Osteocyte (in vitro differentiated cells): ENCODE measurements around the gene MSH2. TPM values are rescaled to one million over a fixed set of nuclear protein-coding genes. Genes with fewer than 3 reads are reported as not detected.
"Not testable (repeated sequence)": the region's sequence is repeated elsewhere in the genome, so short reads cannot be mapped to it uniquely, and the experiment has no call there.

Experiments used
- DNase-seq: peaks from one replicate; pipeline ENCODE4 v3.0.0; 2021; ENCODE audit warnings: mixed read lengths; ENCODE audit not compliant: unreplicated experiment; ENCODE audit errors: extremely low spot score
- H3K27ac Mint-ChIP-seq: one replicate; pipeline ENCODE4 v1.8.0; 2021; ENCODE audit warnings: mild to moderate bottlenecking, mixed read lengths; ENCODE audit not compliant: unreplicated experiment
- H3K27me3 Mint-ChIP-seq: one replicate; pipeline ENCODE4 v1.8.0; 2021; ENCODE audit warnings: mixed read lengths; ENCODE audit not compliant: unreplicated experiment
- H3K36me3 Mint-ChIP-seq: one replicate; pipeline ENCODE4 v1.8.0; 2021; ENCODE audit warnings: mixed read lengths; ENCODE audit not compliant: unreplicated experiment
- H3K4me1 Mint-ChIP-seq: one replicate; pipeline ENCODE4 v1.8.0; 2021; ENCODE audit warnings: mixed read lengths; ENCODE audit not compliant: unreplicated experiment
- H3K4me3 Mint-ChIP-seq: one replicate; pipeline ENCODE4 v1.8.0; 2021; ENCODE audit warnings: mild to moderate bottlenecking, moderate library complexity, mixed read lengths; ENCODE audit not compliant: unreplicated experiment
- H3K9me3 Mint-ChIP-seq: one replicate; pipeline ENCODE4 v1.8.0; 2021; ENCODE audit warnings: mixed read lengths; ENCODE audit not compliant: unreplicated experiment
- total RNA-seq: library from RNA; stranded (reverse); gene quantifications from 2 replicates; pipeline ENCODE4 v1.2.1, GENCODE V29; 2021
- TF ChIP-seq, protein P1 (sequence below): fragments of 200-600 bp; sonication (generic); IDR thresholded peaks from 2 replicates; pipeline ENCODE4 v1.5.0; 2021; ENCODE audit warnings: antibody characterized with exemption, mild to moderate bottlenecking, moderate library complexity

The MSH2 gene
- total RNA-seq, 1 donor from 2014 or later = 27.0 TPM

DNA sequence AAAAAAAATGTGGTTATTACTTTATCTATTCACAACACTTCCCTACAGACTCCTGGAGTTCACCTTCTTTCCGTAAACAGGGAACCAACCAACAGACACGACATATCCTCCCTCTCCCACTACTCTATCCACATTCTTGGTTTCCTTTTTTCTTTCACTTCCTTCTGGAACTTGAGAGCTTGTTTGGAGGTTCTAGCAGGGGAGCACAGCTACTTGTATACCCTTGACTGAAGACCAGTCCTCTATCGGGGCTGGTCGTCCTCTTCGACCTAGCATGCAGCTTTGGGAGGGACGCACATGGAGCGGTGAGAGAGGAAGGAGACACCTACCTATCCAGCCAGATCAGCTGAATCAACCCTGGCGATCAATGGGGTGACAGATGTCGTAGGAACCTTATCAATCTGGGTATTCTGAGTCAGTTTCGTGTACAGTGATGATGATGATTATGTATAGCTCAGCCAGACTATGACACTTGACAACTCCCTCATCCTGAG lies 43.5 kb upstream of the MSH2 start:
- TF ChIP-seq, protein P1, sequence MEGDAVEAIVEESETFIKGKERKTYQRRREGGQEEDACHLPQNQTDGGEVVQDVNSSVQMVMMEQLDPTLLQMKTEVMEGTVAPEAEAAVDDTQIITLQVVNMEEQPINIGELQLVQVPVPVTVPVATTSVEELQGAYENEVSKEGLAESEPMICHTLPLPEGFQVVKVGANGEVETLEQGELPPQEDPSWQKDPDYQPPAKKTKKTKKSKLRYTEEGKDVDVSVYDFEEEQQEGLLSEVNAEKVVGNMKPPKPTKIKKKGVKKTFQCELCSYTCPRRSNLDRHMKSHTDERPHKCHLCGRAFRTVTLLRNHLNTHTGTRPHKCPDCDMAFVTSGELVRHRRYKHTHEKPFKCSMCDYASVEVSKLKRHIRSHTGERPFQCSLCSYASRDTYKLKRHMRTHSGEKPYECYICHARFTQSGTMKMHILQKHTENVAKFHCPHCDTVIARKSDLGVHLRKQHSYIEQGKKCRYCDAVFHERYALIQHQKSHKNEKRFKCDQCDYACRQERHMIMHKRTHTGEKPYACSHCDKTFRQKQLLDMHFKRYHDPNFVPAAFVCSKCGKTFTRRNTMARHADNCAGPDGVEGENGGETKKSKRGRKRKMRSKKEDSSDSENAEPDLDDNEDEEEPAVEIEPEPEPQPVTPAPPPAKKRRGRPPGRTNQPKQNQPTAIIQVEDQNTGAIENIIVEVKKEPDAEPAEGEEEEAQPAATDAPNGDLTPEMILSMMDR = no peak
- no peak overlapping the region for H3K27ac Mint-ChIP-seq
- no peaks in the 10 kb centered on the region for H3K27me3 Mint-ChIP-seq
- H3K9me3 Mint-ChIP-seq = no peaks in the 10 kb centered on the region
- H3K36me3 Mint-ChIP-seq = no peaks in the 10 kb centered on the region
- no peak overlapping the region for H3K4me3 Mint-ChIP-seq
- DNase-seq = no peak
- H3K4me1 Mint-ChIP-seq = peaks cover 19% of the 10 kb centered on the region

DNA sequence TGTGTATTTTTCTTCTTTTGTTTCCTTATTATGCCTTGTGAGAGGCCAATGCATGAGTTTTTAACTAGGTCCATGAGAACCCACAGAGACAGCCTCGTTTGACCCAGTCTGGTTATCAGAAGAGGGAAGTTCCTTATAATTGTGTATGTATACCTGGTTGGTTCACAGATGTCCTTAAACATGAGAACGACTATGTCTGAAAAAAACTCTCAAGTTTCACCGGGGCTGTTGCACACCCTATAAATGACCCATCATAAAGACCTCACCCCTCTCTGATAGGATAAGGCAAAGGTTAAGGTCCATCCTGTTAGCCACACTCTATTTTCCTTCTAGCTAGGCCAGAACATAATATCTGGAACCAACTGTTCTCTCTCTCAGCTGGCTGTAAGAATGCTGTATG lies 42.7 kb upstream of the MSH2 start:
- no peak overlapping the region for H3K27ac Mint-ChIP-seq
- no peaks in the 10 kb centered on the region for H3K27me3 Mint-ChIP-seq
- H3K4me1 Mint-ChIP-seq = peaks cover 13% of the 10 kb centered on the region
- no peaks in the 10 kb centered on the region for H3K36me3 Mint-ChIP-seq
- TF ChIP-seq, protein P1 = no peak
- no peak overlapping the region for H3K4me3 Mint-ChIP-seq
- no peaks in the 10 kb centered on the region for H3K9me3 Mint-ChIP-seq
- DNase-seq = no peak

DNA sequence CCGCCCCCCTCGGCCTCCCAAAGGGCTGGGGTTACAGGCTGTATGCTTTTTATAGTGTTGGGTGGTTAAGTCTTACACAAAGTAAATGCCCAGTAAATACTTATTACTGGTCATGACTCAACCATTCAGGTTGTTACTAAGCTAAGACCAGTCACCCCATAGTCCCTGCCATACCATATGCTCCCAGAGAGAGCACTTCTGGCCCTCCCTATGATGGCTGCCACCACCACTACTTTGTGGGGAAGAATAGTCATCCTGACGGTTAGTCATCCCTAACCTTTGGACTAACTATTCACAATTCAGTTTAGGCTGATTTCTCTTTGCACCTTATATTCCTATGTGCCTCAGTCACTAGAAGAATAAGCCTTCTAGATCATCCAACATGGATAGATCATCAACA lies 42.0 kb upstream of the MSH2 start:
- TF ChIP-seq, protein P1 = no peak
- Mint-ChIP-seq H3K27ac (no peak overlapping the region), H3K4me3 (no peak overlapping the region), H3K36me3 (no peaks in the 10 kb centered on the region), H3K9me3 (no peaks in the 10 kb centered on the region), H3K4me1 (peaks cover 8% of the 10 kb centered on the region), H3K27me3 (no peaks in the 10 kb centered on the region)
- no peak for DNase-seq

DNA sequence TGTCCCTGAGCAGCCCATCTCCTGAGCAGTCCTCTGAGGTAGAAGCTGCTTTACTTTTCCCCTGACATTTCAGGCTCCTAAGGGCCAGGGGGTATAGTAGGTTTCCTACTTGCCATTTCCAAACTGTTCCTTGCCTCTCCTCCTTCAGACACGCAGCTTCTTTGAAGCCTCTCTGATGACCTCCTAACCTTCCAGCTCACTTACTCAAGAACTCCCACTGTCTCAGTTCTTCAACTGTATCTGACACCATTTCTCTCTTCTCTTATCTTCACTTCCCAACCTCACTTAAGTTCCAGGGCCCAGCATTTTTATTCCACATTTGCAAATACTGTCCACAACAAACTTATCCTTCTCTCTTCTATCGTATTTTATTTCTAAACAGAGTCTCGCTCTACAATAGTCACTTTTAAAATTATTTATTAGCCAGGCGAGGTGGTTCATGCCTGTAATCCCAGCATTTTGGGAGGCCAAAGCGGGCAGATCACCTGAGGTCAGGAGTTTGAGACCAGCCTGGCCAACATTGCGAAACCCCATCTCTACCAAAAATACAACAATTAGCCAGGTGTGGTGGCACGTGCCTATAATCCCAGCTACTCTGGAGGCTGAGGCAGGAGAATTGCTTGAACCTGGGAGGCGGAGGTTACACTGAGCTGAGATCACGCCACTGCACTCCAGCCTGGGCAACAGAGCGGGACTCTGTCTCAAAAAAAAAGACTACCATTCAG lies 41.3 kb upstream of the MSH2 start:
- DNase-seq, H3K9me3 Mint-ChIP-seq, H3K27ac Mint-ChIP-seq, H3K4me3 Mint-ChIP-seq, H3K36me3 Mint-ChIP-seq, H3K27me3 Mint-ChIP-seq, H3K4me1 Mint-ChIP-seq: not testable (repeated sequence)

DNA sequence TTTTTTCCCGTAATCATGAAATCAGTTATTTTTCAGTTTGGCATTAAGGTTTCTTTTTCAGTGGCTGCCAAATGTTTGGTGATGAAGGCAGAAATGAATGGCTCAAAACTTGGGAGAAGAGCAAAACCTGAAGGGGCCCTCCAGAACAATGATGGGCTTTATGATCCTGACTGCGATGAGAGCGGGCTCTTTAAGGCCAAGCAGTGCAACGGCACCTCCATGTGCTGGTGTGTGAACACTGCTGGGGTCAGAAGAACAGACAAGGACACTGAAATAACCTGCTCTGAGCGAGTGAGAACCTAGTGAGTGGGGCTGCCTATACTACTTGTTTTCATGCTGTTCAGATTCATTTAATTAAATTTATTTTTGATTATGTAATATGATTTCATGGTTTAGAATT lies 29.2 kb upstream of the MSH2 start:
- Mint-ChIP-seq H3K27ac (no peak overlapping the region), H3K4me1 (peaks cover 1% of the 10 kb centered on the region), H3K36me3 (no peaks in the 10 kb centered on the region), H3K27me3 (peaks cover 8% of the 10 kb centered on the region), H3K9me3 (no peaks in the 10 kb centered on the region), H3K4me3 (no peak overlapping the region)
- TF ChIP-seq, protein P1 = no peak
- no peak for DNase-seq
